Measurements from ENCODE around the gene RNASE7. TPM values are rescaled to one million over a fixed set of nuclear protein-coding genes. Genes with fewer than 3 reads are reported as not detected.
A peak's percentile ranks its signal among the peaks of the same experiment; 100 is the strongest.

RNASE7 gene
- polyA plus RNA-seq, 1 of the 3 experiments (the other 2 are of a cell fraction): not detected

GRCh38 chr14:21038441-21039422 is 3.4 kb upstream of the RNASE7 start:
- H3K27me3 ChIP-seq (ENCODE audit: insufficient read depth): peaks cover under 1% of the 10 kb centered on the region; the same call in 1 of the 2 replicates
- H3K9me2 ChIP-seq: no peaks in the 10 kb centered on the region
- H3K9me3 ChIP-seq: no peaks in the 10 kb centered on the region
- no peak overlapping the region for H3K4me3 ChIP-seq (ENCODE audit: low read depth in 2 of 2, low read length in 1 of 2)
- no peaks in the 10 kb centered on the region for H4K20me1 ChIP-seq (ENCODE audit: insufficient read depth)
- peaks cover 12 to 13% of the 10 kb centered on the region in 2 experiments; a peak in 3 of 4 replicates for H3K4me1 ChIP-seq (ENCODE audit: control insufficient read depth in 1 of 2, insufficient read depth in 2 of 2, low read depth in 1 of 2, low read length in 1 of 2)
- POLR2A ChIA-PET: no interaction called here
- H3K79me2 ChIP-seq (ENCODE audit: insufficient read depth): no peaks in the 10 kb centered on the region
- TF ChIP-seq FOXJ3 (CRISPR knock-in tag; IDR thresholded peaks at IDR 0.05): no peak
- no peak for TF ChIP-seq SMC3 (IDR thresholded peaks at IDR 0.05; ENCODE audit: low read depth, low read length)
- TF ChIP-seq EZH2phosphoT487 (IDR thresholded peaks at IDR 0.05; ENCODE audit: borderline replicate concordance, low read depth): no peak
- TF ChIP-seq ZBTB33 (IDR thresholded peaks at IDR 0.05; ENCODE audit: borderline replicate concordance, low read depth): no peak
- no peak for TF ChIP-seq TCF12 (IDR thresholded peaks at IDR 0.05)
- TF ChIP-seq FOXM1 (IDR thresholded peaks at IDR 0.05; ENCODE audit: low read depth): no peak
- H3K27ac ChIP-seq (ENCODE audit: low read depth in 2 of 2, low read length in 1 of 2): no peak overlapping the region
- H3K4me2 ChIP-seq: no peak overlapping the region
- no peak for DNase-seq
- 75% methylated on average over 8 of the region's 10 CpGs for WGBS (ENCODE audit: low lambda C conversion rate)
- H3K9ac ChIP-seq: no peak overlapping the region
- H3K36me3 ChIP-seq (replicated peaks in 1 of 2; ENCODE audit: control insufficient read depth in 1 of 2, insufficient read depth in 2 of 2, low read length in 1 of 2): no peaks in the 10 kb centered on the region
- CTCF ChIA-PET: interaction anchor here (0.9 to 7.0 kb wide), 12 partner anchors 8 to 181 kb away, joined by 3 to 248 read pairs (median 13); partner anchors contain the start of genes ARHGEF40, NDRG2, SLC39A2 and TPPP2
- H2AFZ ChIP-seq (ENCODE audit: low read depth): no peak overlapping the region
- no peaks in the 10 kb centered on the region for H3F3A ChIP-seq (replicated peaks; ENCODE audit: insufficient read depth)

- Histone ChIP-seq H2AFZ (ENCODE audit: low read depth) (no peak overlapping the region), H3F3A (replicated peaks; ENCODE audit: insufficient read depth) (no peaks in the 10 kb centered on the region), H3K4me2 (no peak overlapping the region), H3K9me2 (no peaks in the 10 kb centered on the region), H3K27me3 (ENCODE audit: insufficient read depth) (no peaks in the 10 kb centered on the region; the same call in 1 of the 2 replicates), H3K27ac (ENCODE audit: low read depth in 2 of 2, low read length in 1 of 2) (no peak overlapping the region), H3K36me3 (replicated peaks in 1 of 2; ENCODE audit: control insufficient read depth in 1 of 2, insufficient read depth in 2 of 2, low read length in 1 of 2) (no peaks in the 10 kb centered on the region), H3K4me1 (ENCODE audit: control insufficient read depth in 1 of 2, insufficient read depth in 2 of 2, low read depth in 1 of 2, low read length in 1 of 2) (peaks cover 13 to 20% of the 10 kb centered on the region in 2 experiments; a peak in 3 of 4 replicates), H3K4me3 (ENCODE audit: low read depth in 2 of 2, low read length in 1 of 2) (no peak overlapping the region; a peak in 1 of 4 replicates), H3K9me3 (no peaks in the 10 kb centered on the region), H3K9ac (no peak overlapping the region), H4K20me1 (ENCODE audit: insufficient read depth) (no peaks in the 10 kb centered on the region), H3K79me2 (ENCODE audit: insufficient read depth) (no peaks in the 10 kb centered on the region)
- WGBS (ENCODE audit: low lambda C conversion rate): 67% methylated on average over 7 of the region's 8 CpGs
- ChIA-PET CTCF (interaction anchor here (0.6 to 7.0 kb wide), 29 partner anchors 9 to 696 kb away, joined by 3 to 248 read pairs (median 6); partner anchors contain the start of genes ARHGEF40, NDRG2, PARP2 and SLC39A2), POLR2A (interaction anchor here (0.7 to 2.2 kb wide), 2 partner anchors 25 to 32 kb away, joined by 3 to 9 read pairs; no protein-coding TSS in a partner anchor)
- DNase-seq: peak; percentile 56
- TF ChIP-seq FOSL2 (IDR thresholded peaks at IDR 0.05; ENCODE audit: borderline replicate concordance, low read depth): no peak
- TF ChIP-seq RAD21 (IDR thresholded peaks at IDR 0.05; ENCODE audit: low read length): peak; percentile 86
- peak; percentile 74 for TF ChIP-seq SMC3 (IDR thresholded peaks at IDR 0.05; ENCODE audit: low read depth, low read length)
- no peak for TF ChIP-seq FOXM1 (IDR thresholded peaks at IDR 0.05; ENCODE audit: low read depth)
- no peak for TF ChIP-seq USF2 (IDR thresholded peaks at IDR 0.05; ENCODE audit: borderline replicate concordance, low read depth, low read length)
- TF ChIP-seq GATA2 (CRISPR knock-in tag; IDR thresholded peaks at IDR 0.05): no peak
- TF ChIP-seq SIN3A (IDR thresholded peaks at IDR 0.05; ENCODE audit: borderline replicate concordance, low read depth, low read length): no peak
- TF ChIP-seq CTCF (IDR thresholded peaks at IDR 0.05): peak; percentile 67
- no peak for TF ChIP-seq JUND (IDR thresholded peaks at IDR 0.05)
- TF ChIP-seq MXI1 (IDR thresholded peaks at IDR 0.05; ENCODE audit: low read depth, low read length): no peak
- no peak for TF ChIP-seq NRF1 (IDR thresholded peaks at IDR 0.05; ENCODE audit: low read depth, low read length)
- TF ChIP-seq EP300 (IDR thresholded peaks at IDR 0.05; ENCODE audit: borderline replicate concordance in 1 of 2, low read depth in 1 of 2, low read length in 1 of 2): no peak
- no peak for TF ChIP-seq ZBTB33 (IDR thresholded peaks at IDR 0.05; ENCODE audit: borderline replicate concordance, low read depth)
These were observed 2.4 kb upstream of the RNASE7 start for GRCh38 chr14:21039585-21040369.
